HepG2 (cell line): ENCODE measurements around the gene ZFHX3. TPM values are rescaled to one million over a fixed set of nuclear protein-coding genes. Genes with fewer than 3 reads are reported as not detected.

ENCODE experiments used
- BCLAF1 ChIP-seq: fragments of 450-650 bp; IDR thresholded peaks from 2 replicates; pipeline ENCODE4 v1.6.1; 2017; ENCODE audit warnings: mild to moderate bottlenecking
- FOXO1 ChIP-seq: sonication (generic); formaldehyde crosslinking; IDR thresholded peaks from 2 replicates; pipeline ENCODE4 v1.4.0; 2020; ENCODE audit warnings: missing genetic modification reagents
- HNRNPH1 ChIP-seq: fragments of 200-400 bp; formaldehyde crosslinking; optimal IDR thresholded peaks from 2 replicates; pipeline ENCODE3; 2017; ENCODE audit warnings: mild to moderate bottlenecking, low read depth, low read length
- IRF1 ChIP-seq: sonication (generic); formaldehyde crosslinking; IDR thresholded peaks from 2 replicates; pipeline ENCODE4 v1.4.0; 2020; ENCODE audit warnings: low read depth, mild to moderate bottlenecking, missing genetic modification reagents
- NKX3-1 ChIP-seq: sonication (generic); formaldehyde crosslinking; IDR thresholded peaks from 2 replicates; pipeline ENCODE4 v1.5.0; 2020; ENCODE audit warnings: missing genetic modification reagents
- SALL2 ChIP-seq: sonication (generic); formaldehyde crosslinking; IDR thresholded peaks from 2 replicates; pipeline ENCODE4 v1.8.1; 2023; ENCODE audit warnings: mild to moderate bottlenecking, missing genetic modification reagents, inconsistent platforms
- SNAPC5 ChIP-seq: sonication (generic); formaldehyde crosslinking; IDR thresholded peaks from 2 replicates; pipeline ENCODE4 v1.8.1; 2023; ENCODE audit warnings: mild to moderate bottlenecking, missing genetic modification reagents, borderline replicate concordance
- SRSF1 ChIP-seq: fragments of 200-400 bp; formaldehyde crosslinking; optimal IDR thresholded peaks from 2 replicates; pipeline ENCODE3; 2017; ENCODE audit warnings: mild to moderate bottlenecking, low read depth, low read length, moderate library complexity
- ZBTB39 ChIP-seq: sonication (generic); formaldehyde crosslinking; IDR thresholded peaks from 2 replicates; pipeline ENCODE4 v1.5.0; 2020; ENCODE audit warnings: missing genetic modification reagents
- ZHX1 ChIP-seq: sonication (generic); formaldehyde crosslinking; IDR thresholded peaks from 2 replicates; pipeline ENCODE4 v1.8.1; 2022; ENCODE audit warnings: low read depth, mild to moderate bottlenecking, missing genetic modification reagents
- ZNF136 ChIP-seq: sonication (generic); formaldehyde crosslinking; IDR thresholded peaks from 2 replicates; pipeline ENCODE4 v1.8.1; 2022; ENCODE audit warnings: low read depth, mild to moderate bottlenecking, moderate library complexity, missing genetic modification reagents
- ZNF205 ChIP-seq: IDR thresholded peaks from 2 replicates; pipeline ENCODE4 v1.6.1; 2018; ENCODE audit warnings: missing biosample characterization, missing genetic modification reagents
- ZNF280D ChIP-seq: sonication (generic); formaldehyde crosslinking; IDR thresholded peaks from 2 replicates; pipeline ENCODE4 v1.5.1; 2020; ENCODE audit warnings: mild to moderate bottlenecking, missing genetic modification reagents
- ZNF572 ChIP-seq: sonication (generic); formaldehyde crosslinking; IDR thresholded peaks from 2 replicates; pipeline ENCODE4 v1.5.1; 2020; ENCODE audit warnings: mild to moderate bottlenecking, missing genetic modification reagents
- ZSCAN5A ChIP-seq: sonication (generic); formaldehyde crosslinking; IDR thresholded peaks from 2 replicates; pipeline ENCODE4 v1.8.0; 2022; ENCODE audit warnings: mild to moderate bottlenecking, missing genetic modification reagents, borderline replicate concordance
- polyA plus RNA-seq, 8 experiments: library from polyadenylated mRNA; depleted of rRNA in 3 of 8; stranded (reverse) in 7 of 8; unstranded in 1 of 8; fragments of >200 nt; fragmentation: Illumina TruSeq in 4 of 8; extraction: Trizol in 4 of 8; gene quantifications; 2 replicates each; pipeline versions ENCODE4 v1.2.1 to v1.2.3, GENCODE V29; 2011 to 2016; ENCODE audit warnings: low read depth in 4 of 8, missing spikeins in 1 of 8, mixed read lengths in 1 of 8; ENCODE audit not compliant: insufficient read depth in 1 of 8
- total RNA-seq, 5 experiments: library from RNA; depleted of rRNA; stranded (reverse); fragments of >200 nt; fragmentation: Illumina TruSeq; extraction: Trizol; gene quantifications; 2 replicates each; pipeline ENCODE4 v1.2.3, GENCODE V29; 2016; ENCODE audit warnings: low read depth in 1 of 5

ZFHX3 gene
- total and polyA plus RNA-seq, 2 of the 13 experiments (the other 11 are each of a cell fraction or from before 2014, with no cell fraction given), result 5.0 to 6.0 TPM

GRCh38 chr16:73000907-73001521, 46.9 kb downstream of the ZFHX3 start (continued):
- no peak for TF ChIP-seq SALL2 (CRISPR knock-in tag)
- TF ChIP-seq ZNF280D (CRISPR knock-in tag), result peak; percentile 88
- TF ChIP-seq SNAPC5 (CRISPR knock-in tag), result no peak
- TF ChIP-seq HNRNPH1, result peak; percentile 43
- TF ChIP-seq BCLAF1, result no peak
- TF ChIP-seq ZSCAN5A (CRISPR knock-in tag), result no peak
- no peak for TF ChIP-seq FOXO1 (CRISPR knock-in tag)
- TF ChIP-seq ZBTB39 (CRISPR knock-in tag), result no peak
- no peak for TF ChIP-seq ZNF572 (CRISPR knock-in tag)
- TF ChIP-seq ZNF136 (CRISPR knock-in tag), result no peak
- no peak for TF ChIP-seq SRSF1
- no peak for TF ChIP-seq IRF1 (CRISPR knock-in tag)
- no peak for TF ChIP-seq NKX3-1 (CRISPR knock-in tag)
- no peak for TF ChIP-seq ZHX1 (CRISPR knock-in tag)
- no peak for TF ChIP-seq ZNF205
